Peyer's patch (tissue), 4 donors: ENCODE measurements around the gene SDHA.
"Not testable (repeated sequence)": the region's sequence is repeated elsewhere in the genome, so short reads cannot be mapped to it uniquely, and the experiment has no call there.

ENCODE experiments used
- POLR2A ChIP-seq, 2 donors: fragments of 450-650 bp; IDR thresholded peaks; one replicate each; pipeline ENCODE4 v1.5.1; 2017; ENCODE audit warnings: antibody characterized with exemption in 2 of 2, mild to moderate bottlenecking in 2 of 2, moderate library complexity in 2 of 2
- TF ChIP-seq, protein P1 (sequence below), 6 experiments: fragments of 450-650 bp in 4 of 6; fragments of 200-600 bp in 2 of 6; sonication (generic) in 1 of 6; IDR thresholded peaks; one replicate each; pipeline ENCODE4 v1.5.1; 2017 to 2019; ENCODE audit warnings: antibody characterized with exemption in 6 of 6, mild to moderate bottlenecking in 3 of 6, moderate library complexity in 1 of 6

DNA sequence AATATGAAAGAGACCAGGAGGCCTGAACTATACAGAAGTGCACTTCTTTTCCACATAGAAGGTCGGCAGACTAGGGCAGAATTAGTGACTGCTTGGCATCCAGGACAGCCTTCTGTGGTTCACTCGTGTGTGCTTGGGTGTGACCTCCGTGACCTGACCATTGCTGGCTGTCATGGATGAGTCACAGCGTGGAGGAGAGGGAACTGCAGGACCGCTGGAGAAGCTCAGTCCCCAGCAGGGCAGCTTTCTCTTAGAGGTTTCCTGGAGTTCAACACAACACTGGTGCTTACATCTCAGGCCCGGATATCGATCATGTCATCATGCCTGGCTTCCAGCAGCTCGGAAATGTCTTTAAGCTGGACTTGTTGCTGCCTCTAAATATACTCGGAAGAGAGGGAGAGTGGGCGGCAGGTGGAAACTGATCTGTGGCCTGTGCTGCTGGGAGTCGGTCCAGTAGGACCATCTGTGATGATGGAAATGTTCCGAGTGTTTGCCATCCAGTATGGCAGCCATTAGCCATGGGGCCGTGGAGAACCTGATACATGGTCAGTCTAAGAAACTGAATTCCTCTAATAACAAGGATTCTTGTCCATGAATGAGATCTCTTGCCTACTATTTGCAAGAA lies 23.0 kb downstream of the SDHA start:
- TF ChIP-seq, protein P1, sequence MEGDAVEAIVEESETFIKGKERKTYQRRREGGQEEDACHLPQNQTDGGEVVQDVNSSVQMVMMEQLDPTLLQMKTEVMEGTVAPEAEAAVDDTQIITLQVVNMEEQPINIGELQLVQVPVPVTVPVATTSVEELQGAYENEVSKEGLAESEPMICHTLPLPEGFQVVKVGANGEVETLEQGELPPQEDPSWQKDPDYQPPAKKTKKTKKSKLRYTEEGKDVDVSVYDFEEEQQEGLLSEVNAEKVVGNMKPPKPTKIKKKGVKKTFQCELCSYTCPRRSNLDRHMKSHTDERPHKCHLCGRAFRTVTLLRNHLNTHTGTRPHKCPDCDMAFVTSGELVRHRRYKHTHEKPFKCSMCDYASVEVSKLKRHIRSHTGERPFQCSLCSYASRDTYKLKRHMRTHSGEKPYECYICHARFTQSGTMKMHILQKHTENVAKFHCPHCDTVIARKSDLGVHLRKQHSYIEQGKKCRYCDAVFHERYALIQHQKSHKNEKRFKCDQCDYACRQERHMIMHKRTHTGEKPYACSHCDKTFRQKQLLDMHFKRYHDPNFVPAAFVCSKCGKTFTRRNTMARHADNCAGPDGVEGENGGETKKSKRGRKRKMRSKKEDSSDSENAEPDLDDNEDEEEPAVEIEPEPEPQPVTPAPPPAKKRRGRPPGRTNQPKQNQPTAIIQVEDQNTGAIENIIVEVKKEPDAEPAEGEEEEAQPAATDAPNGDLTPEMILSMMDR (IDR thresholded peaks at IDR 0.05) = not testable (repeated sequence)
- TF ChIP-seq POLR2A (IDR thresholded peaks at IDR 0.05) = not testable (repeated sequence)
